Smooth muscle cell of the coronary artery (primary cell): ENCODE measurements around the gene GAPDH. TPM values are rescaled to one million over a fixed set of nuclear protein-coding genes. Genes with fewer than 3 reads are reported as not detected.

Experiments used
- total RNA-seq: library from RNA; depleted of rRNA; stranded (reverse); fragments of >200 nt; gene quantifications from 2 replicates; pipeline ENCODE4 v1.2.3, GENCODE V29; 2014; ENCODE audit warnings: low replicate concordance

GAPDH gene
- total RNA-seq, result 7,358 and 9,019 TPM in 2 replicates

GRCh38 chr12:6533923-6534694 is at the start of gene GAPDH:
Gene GAPDH (plus strand): TSS chr12:6534517. CDS start chr12:6534833, 316 bp downstream.

GRCh38 chr12:6492838-6493496 is 41.4 kb upstream of the GAPDH start, which contains the start of gene MRPL51:
Gene MRPL51 (minus strand): TSS chr12:6493262. CDS start chr12:6493136, 126 bp downstream.

GRCh38 chr12:6493497-6494257 is 40.6 kb upstream of the GAPDH start, which contains the start of gene NCAPD2:
Gene NCAPD2 (plus strand): TSS chr12:6494102. CDS start chr12:6495099, 997 bp downstream.

Other genes with a start within 250 kb of the GAPDH start
- under 0.01 and 0.08 TPM in 2 replicates for gene PLEKHG6, start 223.8 kb upstream of the GAPDH start, total RNA-seq
- gene TNFRSF1A, start 192.4 kb upstream of the GAPDH start, total RNA-seq, result 54.4 and 102 TPM in 2 replicates
- gene SCNN1A, start 159.0 kb upstream of the GAPDH start, total RNA-seq, result 0.12 and 0.15 TPM in 2 replicates
- 25.7 and 27.2 TPM in 2 replicates for gene LTBR, start 150.4 kb upstream of the GAPDH start, total RNA-seq
- gene CD27, start 89.6 kb upstream of the GAPDH start, total RNA-seq, result not detected in 2 replicates
- 5.1 and 15.4 TPM in 2 replicates for gene TAPBPL, start 82.5 kb upstream of the GAPDH start, total RNA-seq
- gene VAMP1, start 63.8 kb upstream of the GAPDH start, total RNA-seq, result 8.6 and 19.4 TPM in 2 replicates
- gene MRPL51, start 41.3 kb upstream of the GAPDH start, total RNA-seq, result 92.0 and 176 TPM in 2 replicates
- gene NCAPD2, start 40.4 kb upstream of the GAPDH start, total RNA-seq, result 15.0 and 30.4 TPM in 2 replicates
- gene IFFO1, start 21.5 kb downstream of the GAPDH start, total RNA-seq, result 8.8 and 36.9 TPM in 2 replicates
- 11.5 and 20.7 TPM in 2 replicates for gene NOP2, start 33.8 kb downstream of the GAPDH start, total RNA-seq
- gene CHD4, start 72.9 kb downstream of the GAPDH start, total RNA-seq, result 187 and 210 TPM in 2 replicates
- under 0.01 TPM in 1 of 2 replicates, not detected in the other for gene LPAR5, start 101.4 kb downstream of the GAPDH start, total RNA-seq
- gene ACRBP, start 112.9 kb downstream of the GAPDH start, total RNA-seq, result 0.23 TPM in 1 of 2 replicates, not detected in the other
- 22.7 and 27.0 TPM in 2 replicates for gene ING4, start 128.6 kb downstream of the GAPDH start, total RNA-seq
- gene ZNF384, start 154.9 kb downstream of the GAPDH start, total RNA-seq, result 8.3 TPM in 2 replicates
- under 0.01 and 0.38 TPM in 2 replicates for gene PIANP, start 166.3 kb downstream of the GAPDH start, total RNA-seq
- gene COPS7A, start 189.5 kb downstream of the GAPDH start, total RNA-seq, result 87.9 and 180 TPM in 2 replicates
- 66.7 and 158 TPM in 2 replicates for gene MLF2, start 218.6 kb downstream of the GAPDH start, total RNA-seq
- 43.6 and 51.7 TPM in 2 replicates for gene PTMS, start 231.8 kb downstream of the GAPDH start, total RNA-seq
- 0.15 TPM in 1 of 2 replicates, not detected in the other for gene LAG3, start 238.0 kb downstream of the GAPDH start, total RNA-seq